BE2C (cell line): ENCODE measurements around the gene ASAP3.

Experiments used
- DNase-seq: peaks from one replicate; pipeline ENCODE4 v3.0.0-alpha.2; 2020
- H3K27me3 ChIP-seq: fragments of 250-450 bp; sonication (Bioruptor Pico); 2 replicates; pipeline ENCODE4 v1.5.1; 2020; ENCODE audit warnings: mild to moderate bottlenecking
- H3K36me3 ChIP-seq: fragments of 250-450 bp; sonication (Bioruptor Pico); 2 replicates; pipeline ENCODE4 v1.5.1; 2020; ENCODE audit warnings: mild to moderate bottlenecking
- H3K4me1 ChIP-seq: fragments of 250-450 bp; sonication (Bioruptor Pico); 2 replicates; pipeline ENCODE4 v1.5.1; 2020
- H3K4me3 ChIP-seq: 2 replicates; pipeline ENCODE4 v1.5.1; 2011; ENCODE audit warnings: low read depth, low read length
- H3K9me3 ChIP-seq: fragments of 250-450 bp; sonication (Bioruptor Pico); 2 replicates; pipeline ENCODE4 v1.5.1; 2020
- CTCF ChIP-seq: IDR thresholded peaks from 2 replicates; pipeline ENCODE4 v1.5.1; 2012; ENCODE audit warnings: mild to moderate bottlenecking, low read depth, low read length

ASAP3 gene

GRCh38 chr1:23475134-23475628 lies 8.8 kb downstream of the ASAP3 start:
- DNase-seq, result no peak

GRCh38 chr1:23473037-23473800 lies 10.8 kb downstream of the ASAP3 start:
- no peaks in the 10 kb centered on the region for H3K27me3 ChIP-seq
- no peak for TF ChIP-seq CTCF
- no peak overlapping the region for H3K4me3 ChIP-seq
- H3K4me1 ChIP-seq, result no peaks in the 10 kb centered on the region
- no peaks in the 10 kb centered on the region for H3K36me3 ChIP-seq
- no peak for DNase-seq
- H3K9me3 ChIP-seq, result no peaks in the 10 kb centered on the region

More at GRCh38 chr1:23475134-23475628, 8.8 kb downstream of the ASAP3 start:
- no peaks in the 10 kb centered on the region for H3K4me1 ChIP-seq
- no peaks in the 10 kb centered on the region for H3K36me3 ChIP-seq
- no peak overlapping the region for H3K4me3 ChIP-seq
- no peak for TF ChIP-seq CTCF
- no peaks in the 10 kb centered on the region for H3K27me3 ChIP-seq
- no peaks in the 10 kb centered on the region for H3K9me3 ChIP-seq

- Histone ChIP-seq H3K4me1 (no peaks in the 10 kb centered on the region), H3K27me3 (no peaks in the 10 kb centered on the region), H3K9me3 (no peaks in the 10 kb centered on the region), H3K4me3 (no peak overlapping the region), H3K36me3 (no peaks in the 10 kb centered on the region)
- no peak for DNase-seq
- no peak for TF ChIP-seq CTCF
These were observed 11.5 kb downstream of the ASAP3 start for GRCh38 chr1:23472351-23473036.

DNA sequence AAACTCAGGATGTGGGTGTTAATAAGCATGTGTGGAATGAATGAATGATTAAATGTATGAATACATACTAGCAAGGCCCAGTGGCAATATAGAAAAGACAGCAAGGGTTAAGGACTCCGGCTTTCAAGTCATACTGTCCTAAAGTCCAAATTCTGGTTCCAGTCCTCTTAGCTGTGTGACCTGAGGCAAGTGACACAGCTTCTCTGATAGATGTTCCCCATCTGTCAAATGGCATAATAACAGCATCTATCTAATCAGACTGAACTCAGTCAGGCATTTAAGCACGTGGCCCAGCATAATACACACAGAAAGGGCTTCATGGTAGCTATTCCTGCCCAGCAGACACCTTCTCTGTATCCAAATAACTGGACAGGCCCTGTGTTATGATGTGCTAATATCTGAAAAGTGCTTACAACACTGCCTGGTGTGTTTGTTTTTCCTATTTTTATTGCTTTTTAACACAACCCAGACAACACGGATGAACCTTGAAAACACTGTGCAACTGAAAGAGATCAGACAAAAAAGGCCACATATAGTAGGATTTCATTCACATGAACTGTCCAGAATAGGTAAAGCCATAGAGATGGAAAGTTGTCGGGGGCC lies 12.4 kb downstream of the ASAP3 start:
- no peaks in the 10 kb centered on the region for H3K9me3 ChIP-seq
- H3K4me1 ChIP-seq, result no peaks in the 10 kb centered on the region
- H3K36me3 ChIP-seq, result no peaks in the 10 kb centered on the region
- DNase-seq, result no peak
- no peak overlapping the region for H3K4me3 ChIP-seq
- TF ChIP-seq CTCF, result no peak
- H3K27me3 ChIP-seq, result no peaks in the 10 kb centered on the region

GRCh38 chr1:23470282-23471070 lies 13.5 kb downstream of the ASAP3 start:
- no peak for TF ChIP-seq CTCF
- no peaks in the 10 kb centered on the region for H3K36me3 ChIP-seq
- no peaks in the 10 kb centered on the region for H3K9me3 ChIP-seq
- DNase-seq, result no peak
- H3K4me3 ChIP-seq, result no peak overlapping the region
- no peaks in the 10 kb centered on the region for H3K27me3 ChIP-seq
- H3K4me1 ChIP-seq, result no peaks in the 10 kb centered on the region
